ENCODE measurements around the gene KIF6.

- TF ChIP-seq YY1 (tag by site-specific recombination; IDR thresholded peaks at IDR 0.05) (no peak), ZNF530 (tag by site-specific recombination; IDR thresholded peaks at IDR 0.05; ENCODE audit: low read depth) (no peak), ZXDB (tag by site-specific recombination; IDR thresholded peaks at IDR 0.05) (no peak), ZNF211 (tag by site-specific recombination; IDR thresholded peaks at IDR 0.05; ENCODE audit: low read depth) (no peak), ZNF473 (tag by site-specific recombination; IDR thresholded peaks at IDR 0.05) (no peak), ZNF596 (tag by site-specific recombination; IDR thresholded peaks at IDR 0.05) (no peak), ZSCAN30 (tag by site-specific recombination; IDR thresholded peaks at IDR 0.05) (no peak), ZNF274 (IDR thresholded peaks at IDR 0.05; ENCODE audit: low read length) (no peak), ZNF274 (tag by site-specific recombination; IDR thresholded peaks at IDR 0.05; ENCODE audit: borderline replicate concordance) (no peak), CTCF (tag by site-specific recombination; IDR thresholded peaks at IDR 0.05) (no peak), ZNF580 (tag by site-specific recombination; IDR thresholded peaks at IDR 0.05) (no peak), REST (tag by site-specific recombination; IDR thresholded peaks at IDR 0.05) (no peak)
Measured at GRCh38 chr6:39402239-39402751, 322.9 kb downstream of the KIF6 start.
